ENCODE data around the gene LDLRAD2.

Gene LDLRAD2

GRCh38 chr1:21863981-21864380 lies 51.9 kb downstream of the LDLRAD2 start:
- DNase-seq (ENCODE audit: low read depth), result no peak

GRCh38 chr1:21864730-21865129 lies 52.7 kb downstream of the LDLRAD2 start:
- DNase-seq (ENCODE audit: low read depth), result no peak

- no peak for DNase-seq (ENCODE audit: low read depth)
These were observed 53.5 kb downstream of the LDLRAD2 start for GRCh38 chr1:21865609-21865942.

- DNase-seq (ENCODE audit: low read depth), result no peak
These were observed 54.1 kb downstream of the LDLRAD2 start for GRCh38 chr1:21865943-21866706.

GRCh38 chr1:21866707-21867043 lies 54.6 kb downstream of the LDLRAD2 start:
- no peak for DNase-seq (ENCODE audit: low read depth)

- DNase-seq (ENCODE audit: low read depth), result no peak
These were observed 55.5 kb downstream of the LDLRAD2 start for GRCh38 chr1:21867451-21867996.

GRCh38 chr1:21868482-21868881 lies 56.4 kb downstream of the LDLRAD2 start:
- no peak for DNase-seq (ENCODE audit: low read depth)

- DNase-seq (ENCODE audit: low read depth), result no peak
These were observed 56.9 kb downstream of the LDLRAD2 start for GRCh38 chr1:21868941-21869454.

GRCh38 chr1:21869620-21870121 lies 57.6 kb downstream of the LDLRAD2 start:
- DNase-seq (ENCODE audit: low read depth), result no peak

- no peak for DNase-seq (ENCODE audit: low read depth)
These were observed 58.5 kb downstream of the LDLRAD2 start for GRCh38 chr1:21870611-21871010.

- no peak for DNase-seq (ENCODE audit: low read depth)
These were observed 59.9 kb downstream of the LDLRAD2 start for GRCh38 chr1:21871943-21872342.

- no peak for DNase-seq (ENCODE audit: low read depth)
These were observed 60.5 kb downstream of the LDLRAD2 start for GRCh38 chr1:21872445-21873079.

- DNase-seq (ENCODE audit: low read depth), result no peak
These were observed 61.1 kb downstream of the LDLRAD2 start for GRCh38 chr1:21873174-21873573.

GRCh38 chr1:21873761-21874160 lies 61.7 kb downstream of the LDLRAD2 start:
- no peak for DNase-seq (ENCODE audit: low read depth)

GRCh38 chr1:21874328-21874727 lies 62.3 kb downstream of the LDLRAD2 start:
- no peak for DNase-seq (ENCODE audit: low read depth)

All from stimulated activated CD8-positive, alpha-beta memory T cell treated with anti-CD3 and anti-CD28 coated beads, Interleukin-7, amount 100 ng/mL, for 24 hours (primary cell).